WERI-Rb-1 (cell line): ENCODE measurements around the gene ECI1.
"Not testable (repeated sequence)": the region's sequence is repeated elsewhere in the genome, so short reads cannot be mapped to it uniquely, and the experiment has no call there.

Experiments used
- DNase-seq: peaks from one replicate; pipeline ENCODE4 v3.0.0-alpha.2; 2020
- H3K27ac ChIP-seq: fragments of 250-450 bp; sonication (Bioruptor Pico); 2 replicates; pipeline ENCODE4 v1.5.1; 2020; ENCODE audit warnings: mild to moderate bottlenecking, moderate library complexity
- H3K27me3 ChIP-seq: fragments of 250-450 bp; sonication (Bioruptor Pico); 2 replicates; pipeline ENCODE4 v1.5.1; 2021; ENCODE audit warnings: mild to moderate bottlenecking, low read depth, moderate library complexity; ENCODE audit not compliant: insufficient read depth, severe bottlenecking
- H3K36me3 ChIP-seq: fragments of 250-450 bp; sonication (Bioruptor Pico); 2 replicates; pipeline ENCODE4 v1.5.1; 2020; ENCODE audit warnings: mild to moderate bottlenecking, moderate library complexity
- H3K4me3 ChIP-seq: 2 replicates; pipeline ENCODE4 v1.5.1; 2011; ENCODE audit warnings: low read depth, mild to moderate bottlenecking, control low read depth, low read length
- H3K9me3 ChIP-seq: fragments of 250-450 bp; sonication (Bioruptor Pico); 2 replicates; pipeline ENCODE4 v1.5.1; 2021; ENCODE audit warnings: mild to moderate bottlenecking, moderate library complexity; ENCODE audit not compliant: severe bottlenecking
- CTCF ChIP-seq: IDR thresholded peaks from 2 replicates; pipeline ENCODE4 v1.5.1; 2011; ENCODE audit warnings: low read depth, mild to moderate bottlenecking, control low read depth, inconsistent platforms, low read length

Gene ECI1

DNA sequence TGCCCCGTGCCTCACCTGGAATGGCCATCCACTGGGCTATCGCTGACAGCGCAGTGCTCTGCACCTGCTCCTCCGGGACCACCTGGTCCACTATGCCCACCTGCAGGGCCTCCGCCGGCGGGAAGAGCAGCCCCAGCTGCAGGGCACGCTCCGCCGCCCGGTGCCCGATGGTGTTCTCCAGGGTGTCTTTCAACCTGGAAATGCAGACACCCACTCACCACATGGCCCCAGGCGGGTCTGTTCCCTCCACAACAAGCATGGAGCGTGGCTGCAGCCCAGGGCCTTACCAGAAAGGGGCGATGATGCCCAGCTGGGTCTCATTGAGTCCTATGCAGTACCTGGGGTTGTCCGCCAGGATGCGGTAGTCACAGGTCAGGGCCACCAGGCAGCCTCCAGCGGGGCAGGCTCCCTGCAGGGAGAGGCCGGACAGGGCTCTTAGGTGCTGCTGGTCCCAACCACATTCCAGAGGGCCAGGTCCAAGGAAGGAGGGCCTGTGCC is 8.3 kb downstream of the ECI1 start:
- DNase-seq: no peak
- H3K27me3 ChIP-seq: no peaks in the 10 kb centered on the region
- no peak overlapping the region for H3K4me3 ChIP-seq
- H3K36me3 ChIP-seq: peaks cover 93% of the 10 kb centered on the region
- TF ChIP-seq CTCF: peak; percentile 31; the same call in 1 of the 2 replicates
- no peaks in the 10 kb centered on the region for H3K9me3 ChIP-seq
- H3K27ac ChIP-seq: no peak overlapping the region

DNA sequence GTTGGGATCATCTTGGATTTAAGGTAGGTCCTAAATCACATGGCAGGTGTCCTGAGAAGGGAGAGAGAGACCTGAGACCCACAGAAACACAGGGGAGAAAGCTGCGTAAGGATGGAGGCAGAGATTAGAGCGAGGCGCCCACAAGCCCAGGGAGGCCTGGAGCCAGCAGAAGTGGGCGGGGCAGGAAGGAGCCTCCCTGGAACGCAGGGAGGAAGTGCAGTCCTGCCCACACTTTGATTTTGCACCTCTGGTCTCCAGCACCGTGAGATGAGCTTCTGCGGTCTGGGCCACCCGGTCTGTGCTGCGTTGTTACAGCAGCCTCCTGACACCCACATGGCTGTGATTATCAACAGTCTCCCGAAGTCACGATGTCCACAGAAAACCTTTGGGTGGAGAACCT is 8.8 kb downstream of the ECI1 start:
- H3K4me3 ChIP-seq: no peak overlapping the region
- H3K27ac ChIP-seq: peak overlapping the region; percentile 36; the same call in 1 of the 2 replicates
- no peaks in the 10 kb centered on the region for H3K9me3 ChIP-seq
- DNase-seq: no peak
- H3K27me3 ChIP-seq: no peaks in the 10 kb centered on the region
- TF ChIP-seq CTCF: no peak
- peaks cover 98% of the 10 kb centered on the region for H3K36me3 ChIP-seq

- H3K9me3 ChIP-seq, H3K27ac ChIP-seq, H3K4me3 ChIP-seq, DNase-seq, H3K27me3 ChIP-seq: not testable (repeated sequence)
- peaks cover 97% of the 10 kb centered on the region for H3K36me3 ChIP-seq
Observed at GRCh38 chr16:2240331-2240730, 11.1 kb downstream of the ECI1 start.

DNA sequence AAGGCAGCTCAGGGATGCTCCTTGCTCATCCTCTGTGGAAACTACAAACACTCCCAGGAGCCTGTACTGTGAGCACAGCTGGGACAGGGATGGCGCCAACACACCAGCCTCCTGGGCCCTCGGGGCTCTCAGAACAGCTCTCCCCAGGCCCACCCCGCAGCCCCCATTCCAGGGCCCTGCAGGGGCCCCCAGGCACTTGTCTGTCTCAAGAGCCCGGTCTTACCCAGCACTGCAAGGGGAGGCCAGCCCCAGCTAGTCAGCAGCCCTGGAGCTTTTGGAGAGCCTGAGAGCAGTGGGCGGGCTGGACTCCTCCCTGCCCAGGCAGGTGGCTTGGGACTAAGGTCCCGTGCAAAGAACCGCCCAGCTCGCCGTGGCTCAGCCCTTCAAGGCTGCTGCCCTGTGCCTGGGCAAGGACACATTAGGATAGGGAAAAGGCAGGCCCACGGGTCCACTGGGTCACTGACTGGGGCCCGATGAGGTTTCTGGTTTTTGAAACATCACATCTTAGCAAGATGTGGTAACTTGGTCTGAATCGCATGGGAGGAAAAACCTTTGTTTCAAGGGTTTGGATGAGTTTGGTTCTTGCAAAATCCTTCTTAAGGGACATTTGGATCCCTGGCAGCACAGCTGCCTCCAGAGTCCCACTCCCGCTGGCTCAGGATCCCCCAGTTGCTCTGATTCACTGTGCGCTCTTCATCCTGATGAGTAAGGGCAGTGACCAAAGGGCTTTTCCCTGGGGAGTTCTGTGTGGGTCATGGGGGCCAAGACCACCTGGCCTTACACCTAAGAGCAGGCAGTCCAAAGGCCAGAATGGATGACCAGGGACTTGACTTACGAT is 12.3 kb downstream of the ECI1 start:
- no peak for TF ChIP-seq CTCF
- Histone ChIP-seq H3K36me3 (peaks cover 95% of the 10 kb centered on the region), H3K9me3 (no peaks in the 10 kb centered on the region), H3K27ac (peak overlapping the region; percentile 25), H3K4me3 (no peak overlapping the region), H3K27me3 (no peaks in the 10 kb centered on the region)
- DNase-seq: no peak

GRCh38 chr16:2238150-2238837 is 13.1 kb downstream of the ECI1 start:
- TF ChIP-seq CTCF: no peak
- Histone ChIP-seq H3K36me3 (peaks cover 95% of the 10 kb centered on the region), H3K9me3 (no peaks in the 10 kb centered on the region), H3K27ac (peak overlapping the region; percentile 25), H3K4me3 (no peak overlapping the region), H3K27me3 (no peaks in the 10 kb centered on the region)
- DNase-seq: no peak

- H3K36me3 ChIP-seq: peaks cover 95% of the 10 kb centered on the region
- H3K4me3 ChIP-seq: no peak overlapping the region
- no peak overlapping the region; the same call in 1 of the 2 replicates for H3K27ac ChIP-seq
- no peak for TF ChIP-seq CTCF
- H3K9me3 ChIP-seq: no peaks in the 10 kb centered on the region
- DNase-seq: no peak
- H3K27me3 ChIP-seq: no peaks in the 10 kb centered on the region
Observed at GRCh38 chr16:2237493-2238149, 13.8 kb downstream of the ECI1 start.
